MM.1S (cell line): ENCODE measurements around the gene DCX.

ENCODE experiments used
- EZH2 ChIP-seq: fragments of 300-600 bp; sonication (generic); optimal IDR thresholded peaks from 2 replicates; pipeline ENCODE3; 2017; ENCODE audit warnings: low read depth, mild to moderate bottlenecking, antibody characterized with exemption, low read length, mixed read lengths
- TF ChIP-seq, protein P1 (sequence below): fragments of 300-600 bp; sonication (generic); IDR thresholded peaks from 2 replicates; pipeline ENCODE4 v1.5.1; 2016; ENCODE audit warnings: antibody characterized with exemption, low read length, mixed read lengths

- TF ChIP-seq, protein P1, sequence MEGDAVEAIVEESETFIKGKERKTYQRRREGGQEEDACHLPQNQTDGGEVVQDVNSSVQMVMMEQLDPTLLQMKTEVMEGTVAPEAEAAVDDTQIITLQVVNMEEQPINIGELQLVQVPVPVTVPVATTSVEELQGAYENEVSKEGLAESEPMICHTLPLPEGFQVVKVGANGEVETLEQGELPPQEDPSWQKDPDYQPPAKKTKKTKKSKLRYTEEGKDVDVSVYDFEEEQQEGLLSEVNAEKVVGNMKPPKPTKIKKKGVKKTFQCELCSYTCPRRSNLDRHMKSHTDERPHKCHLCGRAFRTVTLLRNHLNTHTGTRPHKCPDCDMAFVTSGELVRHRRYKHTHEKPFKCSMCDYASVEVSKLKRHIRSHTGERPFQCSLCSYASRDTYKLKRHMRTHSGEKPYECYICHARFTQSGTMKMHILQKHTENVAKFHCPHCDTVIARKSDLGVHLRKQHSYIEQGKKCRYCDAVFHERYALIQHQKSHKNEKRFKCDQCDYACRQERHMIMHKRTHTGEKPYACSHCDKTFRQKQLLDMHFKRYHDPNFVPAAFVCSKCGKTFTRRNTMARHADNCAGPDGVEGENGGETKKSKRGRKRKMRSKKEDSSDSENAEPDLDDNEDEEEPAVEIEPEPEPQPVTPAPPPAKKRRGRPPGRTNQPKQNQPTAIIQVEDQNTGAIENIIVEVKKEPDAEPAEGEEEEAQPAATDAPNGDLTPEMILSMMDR: no peak
- TF ChIP-seq EZH2: no peak
These were observed 71.9 kb downstream of the DCX start for GRCh38 chrX:111340054-111340453.
